Stomach (tissue), 9 donors: Measurements from ENCODE around the gene RUNX1. TPM values are rescaled to one million over a fixed set of nuclear protein-coding genes. Genes with fewer than 3 reads are reported as not detected.
A peak's percentile ranks its signal among the peaks of the same experiment; 100 is the strongest.

Experiments
- DNase-seq, 2 donors: peaks; one replicate each; pipeline versions ENCODE4 v3.0.0 to v3.0.0-alpha.2; 2013 to 2019
- H3K27ac ChIP-seq, 5 donors: fragments of 200-600 bp in 4 of 5; sonication (generic) in 4 of 5; one replicate each; pipeline ENCODE4 v1.5.1; 2013 to 2019; ENCODE audit warnings: mild to moderate bottlenecking in 1 of 5, moderate library complexity in 1 of 5
- H3K27me3 ChIP-seq, 3 donors: fragments of 200-600 bp; sonication (generic); one replicate each; pipeline ENCODE4 v1.5.1; 2017 to 2019; ENCODE audit warnings: mixed run types in 1 of 3
- H3K36me3 ChIP-seq, 4 donors: fragments of 200-600 bp; sonication (generic); 1 replicate in 3 of 4; 2 replicates in 1 of 4; pipeline ENCODE4 v1.5.1; 2016 to 2019
- H3K4me1 ChIP-seq, 4 donors: fragments of 200-600 bp; sonication (generic); one replicate each; pipeline ENCODE4 v1.5.1; 2016 to 2019
- H3K4me3 ChIP-seq, 4 donors: fragments of 200-600 bp; sonication (generic) in 3 of 4; one replicate each; pipeline ENCODE4 v1.5.1; 2016 to 2019; ENCODE audit warnings: mild to moderate bottlenecking in 1 of 4
- H3K9me3 ChIP-seq, 4 donors: fragments of 200-600 bp; sonication (generic); one replicate each; pipeline ENCODE4 v1.5.1; 2016 to 2019
- CTCF ChIP-seq, 7 experiments: fragments of 450-650 bp in 4 of 7; fragments of 200-600 bp in 3 of 7; sonication (generic) in 3 of 7; IDR thresholded peaks; one replicate each; pipeline ENCODE4 v1.5.1; 2016 to 2019; ENCODE audit warnings: antibody characterized with exemption in 7 of 7, control low read depth in 2 of 7, mild to moderate bottlenecking in 1 of 7
- EP300 ChIP-seq: sonication (generic); formaldehyde crosslinking; IDR thresholded peaks from one replicate; pipeline ENCODE4 v1.6.1; 2017; ENCODE audit warnings: antibody characterized with exemption
- POLR2A ChIP-seq, 4 donors: fragments of 450-650 bp; IDR thresholded peaks; one replicate each; pipeline ENCODE4 v1.6.1; 2016; ENCODE audit warnings: antibody characterized with exemption in 4 of 4, control low read depth in 2 of 4, mild to moderate bottlenecking in 1 of 4, moderate library complexity in 1 of 4
- POLR2AphosphoS5 ChIP-seq, 3 donors: sonication (generic); formaldehyde crosslinking; IDR thresholded peaks; one replicate each; pipeline ENCODE4 v1.6.1; 2016; ENCODE audit warnings: antibody characterized with exemption in 3 of 3
- WGBS, 5 donors: extraction: QIAGEN DNeasy Blood & Tissue Kit in 3 of 5; methylation state at CpG; one replicate each; pipeline versions ENCODE4 v1.1.5 to v1.1.7; 2013 to 2018; 5-methylcytosine and 5-hydroxymethylcytosine counted together
- intact Hi-C: fragments of 100-400 bp; cut with DNase I; formaldehyde crosslinking; loops from one replicate; pipeline ENCODE4 v1.15.1; 2023; ENCODE audit warnings: low total_unique reads
- polyA plus RNA-seq, 3 donors: library from polyadenylated mRNA; stranded (reverse); fragments of 200-250 nt; gene quantifications; one replicate each; pipeline ENCODE4 v1.2.3, GENCODE V29; 2013
- total RNA-seq, 5 donors: library from RNA; depleted of rRNA; stranded (reverse); fragments of >200 nt; gene quantifications; one replicate each; pipeline versions ENCODE4 v1.1.0 to v1.2.3, GENCODE V29; 2014 to 2016
- donor health status: healthy with polysubstance abuse.
- donor health status: Bipolar disorder and iron deficiency.
- donor health status: healthy.

RUNX1 gene
- total and polyA plus RNA-seq, 8 donors = 8.0 to 213 (median 40.0) TPM

- no peak for TF ChIP-seq POLR2A (IDR thresholded peaks at IDR 0.05)
- TF ChIP-seq POLR2AphosphoS5 (IDR thresholded peaks at IDR 0.05) = no peak
- TF ChIP-seq CTCF (IDR thresholded peaks at IDR 0.05) = no peak
- no peak for TF ChIP-seq EP300
- WGBS, 5 donors = 49 to 71% (median 57%) methylated on average over 6 of the region's 6 CpGs
- no peaks in the 10 kb centered on the region for H3K4me1 ChIP-seq
- H3K36me3 ChIP-seq = no peaks in the 10 kb centered on the region
- H3K27me3 ChIP-seq = no peaks in the 10 kb centered on the region
- DNase-seq = peak in 1 of 2 donors; percentile 51
- H3K27ac ChIP-seq = no peak overlapping the region
- H3K9me3 ChIP-seq = peaks cover 0 to 6% (median 3%) of the 10 kb centered on the region in 4 donors
- no peak overlapping the region for H3K4me3 ChIP-seq
- intact Hi-C loops = no loop called here
Measured at GRCh38 chr21:35075546-35075945, 26.4 kb upstream of the RUNX1 start.

- peak overlapping the region in 4 of 5 donors; percentile 9 to 45 (median 30) for H3K27ac ChIP-seq
- DNase-seq = peak in 1 of 2 donors; percentile 82
- 70 to 77% (median 72%) methylated on average over 11 of the region's 11 CpGs for WGBS, 5 donors
Measured at GRCh38 chr21:35072960-35073359, 23.9 kb upstream of the RUNX1 start.

GRCh38 chr21:35072557-35072956 is 23.5 kb upstream of the RUNX1 start:
- H3K9me3 ChIP-seq = peaks cover 0 to 6% (median 3%) of the 10 kb centered on the region in 4 donors
- no peak for DNase-seq
- H3K36me3 ChIP-seq = no peaks in the 10 kb centered on the region
- H3K27ac ChIP-seq = peak overlapping the region in 3 of 5 donors; percentile 9 to 45 (median 29)
- no peaks in the 10 kb centered on the region for H3K4me1 ChIP-seq
- intact Hi-C loops = no loop called here
- WGBS, 5 donors = 51 to 86% (median 71%) methylated on average over 5 of the region's 5 CpGs
- H3K27me3 ChIP-seq = no peaks in the 10 kb centered on the region
- no peak overlapping the region for H3K4me3 ChIP-seq
- no peak for TF ChIP-seq CTCF (IDR thresholded peaks at IDR 0.05)
- TF ChIP-seq EP300 = no peak
- TF ChIP-seq POLR2A (IDR thresholded peaks at IDR 0.05) = no peak
- TF ChIP-seq POLR2AphosphoS5 (IDR thresholded peaks at IDR 0.05) = no peak

More at GRCh38 chr21:35072960-35073359, 23.9 kb upstream of the RUNX1 start:
- intact Hi-C loops = no loop called here
- TF ChIP-seq CTCF (IDR thresholded peaks at IDR 0.05) = no peak
- TF ChIP-seq POLR2AphosphoS5 (IDR thresholded peaks at IDR 0.05) = no peak
- no peak for TF ChIP-seq EP300
- TF ChIP-seq POLR2A (IDR thresholded peaks at IDR 0.05) = no peak
- H3K36me3 ChIP-seq = no peaks in the 10 kb centered on the region
- no peak overlapping the region for H3K4me3 ChIP-seq
- H3K9me3 ChIP-seq = peaks cover 0 to 6% (median 3%) of the 10 kb centered on the region in 4 donors
- no peaks in the 10 kb centered on the region for H3K27me3 ChIP-seq
- no peaks in the 10 kb centered on the region for H3K4me1 ChIP-seq

GRCh38 chr21:35071347-35071746 is 22.2 kb upstream of the RUNX1 start:
- Histone ChIP-seq H3K4me1 (no peaks in the 10 kb centered on the region), H3K27me3 (no peaks in the 10 kb centered on the region), H3K36me3 (no peaks in the 10 kb centered on the region), H3K4me3 (no peak overlapping the region), H3K27ac (no peak overlapping the region), H3K9me3 (peaks cover 0 to 6% (median 3%) of the 10 kb centered on the region in 4 donors)
- TF ChIP-seq CTCF (IDR thresholded peaks at IDR 0.05) = no peak
- TF ChIP-seq POLR2A (IDR thresholded peaks at IDR 0.05) = no peak
- no peak for TF ChIP-seq EP300
- no peak for TF ChIP-seq POLR2AphosphoS5 (IDR thresholded peaks at IDR 0.05)
- 66 to 88% (median 84%) methylated on average over 2 of the region's 2 CpGs for WGBS, 5 donors
- intact Hi-C loops = no loop called here
- DNase-seq = no peak
